Hepatocyte (in vitro differentiated cells): ENCODE results near the gene HSPA4.

Source experiments
- EZH2 ChIP-seq: fragments of 200-600 bp; sonication (generic); IDR thresholded peaks from 2 replicates; pipeline ENCODE4 v1.6.1; 2016; ENCODE audit warnings: antibody characterized with exemption, mild to moderate bottlenecking, borderline replicate concordance
- EZH2phosphoT487 ChIP-seq: fragments of 200-600 bp; sonication (generic); IDR thresholded peaks from one replicate; pipeline ENCODE4 v1.6.1; 2018; ENCODE audit warnings: antibody characterized with exemption, mild to moderate bottlenecking, low read depth, moderate library complexity; ENCODE audit not compliant: unreplicated experiment, severe bottlenecking
- TF ChIP-seq, protein P1 (sequence below): fragments of 200-600 bp; sonication (generic); IDR thresholded peaks from 2 replicates; pipeline ENCODE4 v1.5.1; 2016; ENCODE audit warnings: antibody characterized with exemption, mild to moderate bottlenecking; ENCODE audit not compliant: poor library complexity

DNA sequence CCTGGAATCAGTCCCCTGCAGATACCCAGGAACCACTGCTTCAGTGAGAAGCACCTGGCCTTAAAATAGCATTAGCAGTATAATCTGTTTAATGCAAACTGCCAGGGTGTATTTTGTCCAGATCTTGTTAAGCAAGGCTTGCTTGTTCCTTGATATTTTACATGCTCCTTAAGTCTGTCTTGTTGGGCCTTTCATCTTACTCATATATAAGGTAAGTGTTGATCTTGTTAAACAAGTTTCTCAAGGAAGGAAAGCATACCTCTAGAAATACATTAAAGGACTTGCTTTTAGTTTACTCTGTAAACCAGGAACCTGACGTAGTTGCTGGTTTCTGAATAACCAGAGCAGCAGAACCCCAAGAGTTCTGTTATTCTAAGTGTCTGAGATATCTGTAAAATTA lies 13.7 kb downstream of the HSPA4 start:
- TF ChIP-seq, protein P1, sequence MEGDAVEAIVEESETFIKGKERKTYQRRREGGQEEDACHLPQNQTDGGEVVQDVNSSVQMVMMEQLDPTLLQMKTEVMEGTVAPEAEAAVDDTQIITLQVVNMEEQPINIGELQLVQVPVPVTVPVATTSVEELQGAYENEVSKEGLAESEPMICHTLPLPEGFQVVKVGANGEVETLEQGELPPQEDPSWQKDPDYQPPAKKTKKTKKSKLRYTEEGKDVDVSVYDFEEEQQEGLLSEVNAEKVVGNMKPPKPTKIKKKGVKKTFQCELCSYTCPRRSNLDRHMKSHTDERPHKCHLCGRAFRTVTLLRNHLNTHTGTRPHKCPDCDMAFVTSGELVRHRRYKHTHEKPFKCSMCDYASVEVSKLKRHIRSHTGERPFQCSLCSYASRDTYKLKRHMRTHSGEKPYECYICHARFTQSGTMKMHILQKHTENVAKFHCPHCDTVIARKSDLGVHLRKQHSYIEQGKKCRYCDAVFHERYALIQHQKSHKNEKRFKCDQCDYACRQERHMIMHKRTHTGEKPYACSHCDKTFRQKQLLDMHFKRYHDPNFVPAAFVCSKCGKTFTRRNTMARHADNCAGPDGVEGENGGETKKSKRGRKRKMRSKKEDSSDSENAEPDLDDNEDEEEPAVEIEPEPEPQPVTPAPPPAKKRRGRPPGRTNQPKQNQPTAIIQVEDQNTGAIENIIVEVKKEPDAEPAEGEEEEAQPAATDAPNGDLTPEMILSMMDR: no peak
- no peak for TF ChIP-seq EZH2
- no peak for TF ChIP-seq EZH2phosphoT487
